Natural killer cell (primary cell): Measurements from ENCODE around the gene TK2. TPM values are rescaled to one million over a fixed set of nuclear protein-coding genes. Genes with fewer than 3 reads are reported as not detected.

Experiments
- ATAC-seq, 3 donors: fragments of 150-1000 bp in 2 of 3; fragments of 200-7000 bp in 1 of 3; cut with Tn5 transposase; 1 replicate in 1 of 3; 2 replicates in 2 of 3; pipeline ENCODE4 v1.10.0; 2021; ENCODE audit warnings: mild to moderate bottlenecking in 2 of 3, moderate library complexity in 2 of 3
- DNase-seq, 2 donors: peaks; one replicate each; pipeline versions ENCODE4 v3.0.0 to v3.0.0-alpha.2; 2013 to 2021; ENCODE audit warnings: mixed read lengths in 1 of 2
- H3K27ac ChIP-seq: one replicate; pipeline ENCODE4 v1.5.1; 2013; ENCODE audit warnings: mild to moderate bottlenecking, low read length
- H3K27me3 ChIP-seq: one replicate; pipeline ENCODE4 v1.6.1; 2013; ENCODE audit warnings: low read length; ENCODE audit not compliant: control insufficient read depth, insufficient read depth
- H3K36me3 ChIP-seq: one replicate; pipeline ENCODE4 v1.6.1; 2013; ENCODE audit warnings: low read length; ENCODE audit not compliant: control insufficient read depth, insufficient read depth
- H3K4me1 ChIP-seq: one replicate; pipeline ENCODE4 v1.6.1; 2013; ENCODE audit warnings: low read length; ENCODE audit not compliant: control insufficient read depth, insufficient read depth
- H3K4me3 ChIP-seq: one replicate; pipeline ENCODE4 v1.5.1; 2013; ENCODE audit warnings: low read length
- H3K9me3 ChIP-seq: one replicate; pipeline ENCODE4 v1.6.1; 2013; ENCODE audit warnings: low read length; ENCODE audit not compliant: control insufficient read depth, insufficient read depth
- H3K27ac Mint-ChIP-seq, 2 donors: one replicate each; pipeline ENCODE4 v1.8.0; 2022; ENCODE audit warnings: mild to moderate bottlenecking in 2 of 2, mixed read lengths in 2 of 2, moderate library complexity in 1 of 2
- H3K27me3 Mint-ChIP-seq, 2 donors: one replicate each; pipeline ENCODE4 v1.8.0; 2022; ENCODE audit warnings: low read depth in 2 of 2, mixed read lengths in 2 of 2
- H3K36me3 Mint-ChIP-seq: one replicate; pipeline ENCODE4 v1.8.0; 2022; ENCODE audit warnings: mixed read lengths
- H3K4me1 Mint-ChIP-seq, 2 donors: one replicate each; pipeline ENCODE4 v1.8.0; 2022; ENCODE audit warnings: mixed read lengths in 2 of 2
- H3K4me3 Mint-ChIP-seq: one replicate; pipeline ENCODE4 v1.8.0; 2022; ENCODE audit warnings: mild to moderate bottlenecking, moderate library complexity, mixed read lengths
- H3K9me3 Mint-ChIP-seq, 2 donors: one replicate each; pipeline ENCODE4 v1.8.0; 2022; ENCODE audit warnings: mixed read lengths in 2 of 2
- CTCF ChIP-seq: fragments of 200-600 bp; IDR thresholded peaks from one replicate; pipeline ENCODE4 v1.8.0; 2022; ENCODE audit warnings: antibody characterized with exemption
- WGBS: methylation state at CpG from one replicate; pipeline ENCODE4 v1.1.7; 2013; ENCODE audit warnings: missing lambda C conversion rate; ENCODE audit not compliant: insufficient coverage; 5-methylcytosine and 5-hydroxymethylcytosine counted together
- intact Hi-C: fragments of 100-400 bp; cut with micrococcal nuclease; formaldehyde crosslinking; loops from one replicate; pipeline ENCODE4 v1.14.2; 2022
- total RNA-seq, 4 donors: library from RNA; stranded (reverse); fragments of 120-200 nt in 1 of 4; gene quantifications; one replicate each; pipeline versions ENCODE4 v1.2.3 to v1.2.4, GENCODE V29; 2013 to 2022

Gene TK2
- total RNA-seq, 3 donors from 2014 or later (not counting 1 experiment from before 2014, with no cell fraction given): 18.8 to 25.8 (median 25.1) TPM

DNA sequence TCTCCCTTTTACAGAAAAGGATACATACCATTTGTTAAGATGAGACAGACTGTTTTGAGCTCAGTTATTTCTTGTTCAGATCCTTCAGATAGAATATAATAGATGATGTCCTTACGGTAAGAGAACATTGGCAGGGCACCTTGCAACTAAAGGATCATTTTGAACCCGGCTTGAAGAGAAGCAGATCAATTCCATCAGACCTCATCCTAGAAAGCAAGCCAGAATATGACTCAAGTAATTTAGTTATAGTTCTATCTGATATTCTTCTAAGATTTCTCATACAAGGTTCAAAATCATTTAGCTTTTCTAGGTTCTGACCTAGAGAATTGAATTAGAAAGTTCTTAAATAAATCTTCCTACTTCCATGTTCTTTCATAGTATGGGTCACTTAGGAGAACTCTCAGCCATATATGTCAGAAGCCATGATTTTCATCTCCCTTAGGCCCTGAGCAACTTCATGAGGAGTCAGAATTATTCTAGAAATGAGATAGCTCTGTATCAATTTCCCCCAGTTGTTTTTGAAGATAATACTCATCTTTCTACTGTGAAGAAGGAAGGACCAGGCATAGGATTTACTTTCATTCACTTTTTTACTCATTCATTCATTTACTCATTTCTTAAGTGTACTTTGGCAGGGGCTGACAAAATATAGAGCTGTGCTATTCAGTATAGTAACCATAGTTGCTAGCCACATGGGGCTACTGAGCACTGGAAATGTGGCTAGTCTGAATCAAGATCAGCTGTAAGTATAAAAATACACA lies 13.8 kb upstream of the TK2 start:
- no peak for TF ChIP-seq CTCF
- 87% methylated on average over 2 of the region's 2 CpGs for WGBS
- no peaks in the 10 kb centered on the region for H3K27me3 ChIP-seq
- ATAC-seq (no peak), DNase-seq (no peak)
- H3K27ac ChIP-seq: no peak overlapping the region
- Mint-ChIP-seq H3K4me3 (no peak overlapping the region), H3K27ac (peak overlapping the region; percentile 86 to 94), H3K27me3 (no peaks in the 10 kb centered on the region), H3K36me3 (peaks cover 8% of the 10 kb centered on the region), H3K9me3 (no peaks in the 10 kb centered on the region), H3K4me1 (peaks cover 63 to 64% of the 10 kb centered on the region in 2 donors)
- H3K36me3 ChIP-seq: peaks cover 55% of the 10 kb centered on the region
- intact Hi-C loops: no loop called here
- H3K9me3 ChIP-seq: no peaks in the 10 kb centered on the region
- peaks cover 26% of the 10 kb centered on the region for H3K4me1 ChIP-seq
- H3K4me3 ChIP-seq: no peak overlapping the region

- Mint-ChIP-seq H3K4me3 (peak overlapping the region; percentile 66), H3K27ac (peak overlapping the region; percentile 86 to 94), H3K27me3 (no peaks in the 10 kb centered on the region), H3K4me1 (peaks cover 65 to 67% of the 10 kb centered on the region in 2 donors), H3K9me3 (no peaks in the 10 kb centered on the region), H3K36me3 (peaks cover 8% of the 10 kb centered on the region)
- WGBS: 95% methylated on average over 1 of the region's 2 CpGs
- Histone ChIP-seq H3K4me1 (peaks cover 26% of the 10 kb centered on the region), H3K36me3 (peaks cover 63% of the 10 kb centered on the region), H3K27me3 (no peaks in the 10 kb centered on the region), H3K4me3 (no peak overlapping the region), H3K9me3 (no peaks in the 10 kb centered on the region), H3K27ac (peak overlapping the region; percentile 14)
- DNase-seq (no peak), ATAC-seq (peak in 1 of 3 donors; percentile 39)
- intact Hi-C loops: no loop called here
- no peak for TF ChIP-seq CTCF
Observed at GRCh38 chr16:66562986-66563385, 13.1 kb upstream of the TK2 start.

DNA sequence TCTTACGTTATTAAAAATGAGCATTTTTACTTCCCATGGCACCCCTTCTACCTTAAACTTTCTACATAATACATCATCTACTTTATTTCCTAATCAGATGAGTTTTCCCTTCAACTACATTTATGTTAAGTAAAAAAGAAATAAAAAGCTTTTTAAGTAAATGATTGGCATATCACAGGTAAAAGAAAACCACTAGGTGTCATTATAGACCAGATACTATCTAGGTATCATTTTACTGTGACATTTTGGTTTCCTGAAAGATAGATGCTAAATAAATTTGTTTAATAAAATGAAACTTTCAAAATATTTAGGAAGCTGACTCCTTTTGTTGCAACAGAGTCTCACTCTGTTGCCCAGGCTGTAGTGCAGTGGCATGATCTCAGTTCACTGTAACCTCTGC lies 12.5 kb upstream of the TK2 start:
- no peaks in the 10 kb centered on the region for H3K27me3 Mint-ChIP-seq

More for the DNA sequence above, 12.5 kb upstream of the TK2 start:
- Mint-ChIP-seq H3K9me3 (no peaks in the 10 kb centered on the region), H3K4me1 (peaks cover 68 to 71% of the 10 kb centered on the region in 2 donors), H3K4me3 (peak overlapping the region; percentile 66), H3K36me3 (peaks cover 4% of the 10 kb centered on the region), H3K27ac (peak overlapping the region; percentile 86 to 94)
- WGBS: 67% methylated on average over 1 of the region's 1 CpG
- Histone ChIP-seq H3K36me3 (peaks cover 65% of the 10 kb centered on the region), H3K4me1 (peaks cover 26% of the 10 kb centered on the region), H3K4me3 (no peak overlapping the region), H3K27ac (peak overlapping the region; percentile 48), H3K9me3 (no peaks in the 10 kb centered on the region), H3K27me3 (no peaks in the 10 kb centered on the region)
- intact Hi-C loops: no loop called here
- TF ChIP-seq CTCF: no peak
- DNase-seq (peak in 1 of 2 donors; percentile 53), ATAC-seq (peak in 1 of 3 donors; percentile 33)
